ENCODE results near the gene RPS6KB1. TPM values are rescaled to one million over a fixed set of nuclear protein-coding genes. Genes with fewer than 3 reads are reported as not detected.
"Not testable (repeated sequence)": the region's sequence is repeated elsewhere in the genome, so short reads cannot be mapped to it uniquely, and the experiment has no call there.

Gene RPS6KB1
- polyA plus RNA-seq, 3 donors, result 15.8 to 15.9 (median 15.9) TPM

DNA sequence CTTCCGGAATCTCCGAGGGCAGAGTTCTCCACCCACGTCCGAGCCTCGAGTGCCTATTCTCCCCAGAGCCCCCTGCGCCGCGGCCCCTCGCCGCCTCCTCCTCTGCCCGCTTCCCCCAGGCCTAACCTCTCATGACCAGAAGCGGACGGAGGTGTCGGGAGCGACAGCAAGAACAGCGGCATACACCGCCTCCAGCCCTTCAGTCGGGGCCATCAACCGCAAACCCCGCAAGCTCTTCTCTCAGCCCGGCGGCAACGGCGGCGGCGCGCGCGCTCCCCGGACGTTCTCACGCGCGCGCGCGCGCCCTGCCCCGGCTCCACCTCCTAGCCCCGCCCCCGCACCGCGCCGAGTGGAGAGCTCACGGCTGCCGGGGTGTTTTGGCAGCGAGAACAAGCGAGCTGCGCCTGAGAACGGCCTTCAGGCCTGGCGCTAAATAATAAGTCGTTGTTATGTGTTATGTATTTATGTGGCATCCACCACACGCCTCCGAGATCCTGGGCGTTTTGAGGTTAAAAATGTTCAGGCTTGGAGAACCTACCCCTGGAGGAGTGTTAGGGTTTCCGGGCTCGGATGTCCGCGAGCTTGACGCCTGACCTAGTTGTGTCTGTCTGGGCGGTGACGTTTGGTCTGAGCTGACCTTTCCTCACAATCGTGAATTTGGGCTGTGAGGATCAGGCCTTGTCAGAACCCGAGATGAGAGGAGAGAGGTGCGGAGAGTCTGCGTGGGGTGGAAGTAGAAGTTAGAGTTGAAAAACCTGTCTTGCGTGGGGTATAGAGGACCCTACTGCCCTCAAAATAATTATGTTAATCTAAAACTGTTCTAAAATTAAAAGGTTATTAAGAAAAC is 71.8 kb downstream of the RPS6KB1 start, which contains the start of gene RNFT1:
TSS of gene RNFT1 (minus strand) at position 259 of the 847 bp plus-strand sequence. CDS start at position 182, 77 bp downstream.
- Histone ChIP-seq H3K4me2 (replicated peaks; ENCODE audit: extremely low read depth, low read length, poor library complexity, severe bottlenecking) (peak within 1 kb of the TSS; percentile 80), H3K27ac (ENCODE audit: low read depth in 1 of 2, low read length in 2 of 2) (peak within 1 kb of the TSS; percentile 95 to 96), H3K9me3 (replicated peaks in 1 of 2; ENCODE audit: control insufficient read depth in 1 of 2, insufficient read depth in 1 of 2, low read length in 2 of 2) (no peaks in the 10 kb centered on the region), H3K4me1 (ENCODE audit: control insufficient read depth in 1 of 2, insufficient read depth in 2 of 2, low read length in 2 of 2) (peaks cover 18 to 21% of the 10 kb centered on the region in 2 donors), H4K20me1 (ENCODE audit: insufficient read depth, low read length) (peaks cover 13% of the 10 kb centered on the region), H3K9ac (ENCODE audit: insufficient read depth, low read length, poor library complexity, severe bottlenecking) (peak within 1 kb of the TSS; percentile 91), H3K4me3 (replicated peaks in 1 of 3; ENCODE audit: low read depth in 2 of 3, low read length in 3 of 3) (peak within 1 kb of the TSS; percentile 62 to 92 (median 78)), H2AFZ (ENCODE audit: insufficient read depth, low read depth, low read length, poor library complexity, severe bottlenecking) (peak within 1 kb of the TSS; percentile 72), H3K79me2 (ENCODE audit: insufficient read depth, low read length) (peaks cover 31% of the 10 kb centered on the region), H3K36me3 (replicated peaks in 1 of 2; ENCODE audit: control insufficient read depth in 1 of 2, insufficient read depth in 2 of 2, low read length in 2 of 2) (peaks cover 5 to 11% of the 10 kb centered on the region in 2 donors), H3K27me3 (ENCODE audit: control insufficient read depth in 2 of 2, insufficient read depth in 2 of 2, low read length in 2 of 2) (no peaks in the 10 kb centered on the region)
- peaks cover 25% of the 10 kb centered on the region for H3K4me1 Mint-ChIP-seq
- peaks cover 0 to 3% (median 0%) of the 10 kb centered on the region in 3 donors for H3K27me3 Mint-ChIP-seq (ENCODE audit: low read depth in 3 of 3)
- 0% methylated on average over 62 of the region's 67 CpGs for WGBS (ENCODE audit: insufficient coverage)
- H3K36me3 Mint-ChIP-seq, result peaks cover 10 to 24% of the 10 kb centered on the region in 2 donors
- TF ChIP-seq, protein P1, sequence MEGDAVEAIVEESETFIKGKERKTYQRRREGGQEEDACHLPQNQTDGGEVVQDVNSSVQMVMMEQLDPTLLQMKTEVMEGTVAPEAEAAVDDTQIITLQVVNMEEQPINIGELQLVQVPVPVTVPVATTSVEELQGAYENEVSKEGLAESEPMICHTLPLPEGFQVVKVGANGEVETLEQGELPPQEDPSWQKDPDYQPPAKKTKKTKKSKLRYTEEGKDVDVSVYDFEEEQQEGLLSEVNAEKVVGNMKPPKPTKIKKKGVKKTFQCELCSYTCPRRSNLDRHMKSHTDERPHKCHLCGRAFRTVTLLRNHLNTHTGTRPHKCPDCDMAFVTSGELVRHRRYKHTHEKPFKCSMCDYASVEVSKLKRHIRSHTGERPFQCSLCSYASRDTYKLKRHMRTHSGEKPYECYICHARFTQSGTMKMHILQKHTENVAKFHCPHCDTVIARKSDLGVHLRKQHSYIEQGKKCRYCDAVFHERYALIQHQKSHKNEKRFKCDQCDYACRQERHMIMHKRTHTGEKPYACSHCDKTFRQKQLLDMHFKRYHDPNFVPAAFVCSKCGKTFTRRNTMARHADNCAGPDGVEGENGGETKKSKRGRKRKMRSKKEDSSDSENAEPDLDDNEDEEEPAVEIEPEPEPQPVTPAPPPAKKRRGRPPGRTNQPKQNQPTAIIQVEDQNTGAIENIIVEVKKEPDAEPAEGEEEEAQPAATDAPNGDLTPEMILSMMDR (IDR thresholded peaks at IDR 0.05), result no peak
- H3K4me3 Mint-ChIP-seq, result peak within 1 kb of the TSS; percentile 92 to 98
- intact Hi-C loops (cut with micrococcal nuclease), result no loop called here
- no peaks in the 10 kb centered on the region for H3K9me3 Mint-ChIP-seq
- H3K27ac Mint-ChIP-seq, result peak within 1 kb of the TSS; percentile 93 to 99 (median 96)
- DNase-seq, result peak; percentile 83

DNA sequence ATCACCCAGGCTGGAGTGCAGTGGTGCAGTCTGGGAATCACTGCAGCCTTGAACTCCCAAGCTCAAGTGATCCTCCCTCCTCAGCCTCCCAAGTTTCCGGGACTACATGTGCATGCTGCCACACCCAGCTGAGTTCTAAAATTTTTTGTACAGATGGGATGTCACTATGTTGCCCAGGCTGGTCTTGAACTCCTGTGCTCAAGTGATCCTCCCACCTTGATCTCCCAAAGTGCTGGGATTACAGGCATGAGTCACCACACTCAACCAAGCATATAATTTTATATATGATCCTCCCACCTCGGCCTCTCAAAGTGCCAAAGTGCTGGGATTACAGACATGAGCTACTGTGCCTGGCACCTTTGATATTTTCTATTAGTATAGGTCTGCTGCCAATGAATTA is 78.8 kb downstream of the RPS6KB1 start:
- H4K20me1 ChIP-seq (ENCODE audit: insufficient read depth, low read length); H3K4me2 ChIP-seq (replicated peaks; ENCODE audit: extremely low read depth, low read length, poor library complexity, severe bottlenecking); H3K27me3 ChIP-seq (ENCODE audit: control insufficient read depth in 2 of 2, insufficient read depth in 2 of 2, low read length in 2 of 2); H2AFZ ChIP-seq (ENCODE audit: insufficient read depth, low read depth, low read length, poor library complexity, severe bottlenecking); H3K4me3 ChIP-seq (replicated peaks in 1 of 3; ENCODE audit: low read depth in 2 of 3, low read length in 3 of 3); H3K9me3 ChIP-seq (replicated peaks in 1 of 2; ENCODE audit: control insufficient read depth in 1 of 2, insufficient read depth in 1 of 2, low read length in 2 of 2); H3K36me3 Mint-ChIP-seq; H3K27me3 Mint-ChIP-seq (ENCODE audit: low read depth in 3 of 3); H3K27ac ChIP-seq (ENCODE audit: low read depth in 1 of 2, low read length in 2 of 2); H3K4me3 Mint-ChIP-seq; H3K79me2 ChIP-seq (ENCODE audit: insufficient read depth, low read length); H3K36me3 ChIP-seq (replicated peaks in 1 of 2; ENCODE audit: control insufficient read depth in 1 of 2, insufficient read depth in 2 of 2, low read length in 2 of 2); H3K27ac Mint-ChIP-seq; H3K4me1 Mint-ChIP-seq; H3K4me1 ChIP-seq (ENCODE audit: control insufficient read depth in 1 of 2, insufficient read depth in 2 of 2, low read length in 2 of 2); intact Hi-C loops (cut with micrococcal nuclease); H3K9me3 Mint-ChIP-seq; H3K9ac ChIP-seq (ENCODE audit: insufficient read depth, low read length, poor library complexity, severe bottlenecking); DNase-seq: not testable (repeated sequence)
- no CpG with 5 or more reads among the region's 2 CpGs for WGBS (ENCODE audit: insufficient coverage)
